H54 (cell line): Measurements from ENCODE around the gene HOXD9.

Source experiments
- DNase-seq: peaks from one replicate; pipeline ENCODE4 v3.0.0; 2011; ENCODE audit warnings: low spot score, mixed read lengths; ENCODE audit not compliant: insufficient read length
- FAIRE-seq: peaks from 3 replicates; lab custom pipeline; 2011; peaks lifted over from hg19 to GRCh38; lab: Jason Lieb, UNC
- POLR2A ChIP-seq: IDR thresholded peaks from 2 replicates; pipeline ENCODE4 v1.6.1; 2011; ENCODE audit warnings: low read depth, mild to moderate bottlenecking, low read length

The HOXD9 gene

GRCh38 chr2:176099159-176099727 is 23.3 kb upstream of the HOXD9 start:
- TF ChIP-seq POLR2A: no peak
- DNase-seq (no peak), FAIRE-seq (no peak)

- FAIRE-seq: no peak
- no peak for TF ChIP-seq POLR2A
Measured at GRCh38 chr2:176099728-176100546, 22.6 kb upstream of the HOXD9 start, which contains the start of gene HOXD12. HOXD12 (plus strand) TSS chr2:176099795; CDS start chr2:176099802, 7 bp downstream.

GRCh38 chr2:176100547-176101140 is 21.9 kb upstream of the HOXD9 start:
- TF ChIP-seq POLR2A: no peak
- FAIRE-seq (no peak), DNase-seq (no peak)

More at GRCh38 chr2:176099728-176100546, 22.6 kb upstream of the HOXD9 start, which contains the start of gene HOXD12:
- no peak for DNase-seq

GRCh38 chr2:176101216-176101830 is 21.2 kb upstream of the HOXD9 start:
- FAIRE-seq (no peak), DNase-seq (no peak)
- no peak for TF ChIP-seq POLR2A

- DNase-seq (no peak), FAIRE-seq (no peak)
- no peak for TF ChIP-seq POLR2A
Measured at GRCh38 chr2:176101842-176102241, 20.7 kb upstream of the HOXD9 start.

- no peak for TF ChIP-seq POLR2A
- FAIRE-seq (no peak), DNase-seq (no peak)
Measured at GRCh38 chr2:176102309-176102866, 20.1 kb upstream of the HOXD9 start.

- FAIRE-seq (no peak), DNase-seq (no peak)
- no peak for TF ChIP-seq POLR2A
Measured at GRCh38 chr2:176103194-176103593, 19.3 kb upstream of the HOXD9 start.

- TF ChIP-seq POLR2A: 0 out of 2 replicates have a peak, but pooled peaks have one; percentile 17
- no peak for FAIRE-seq
- DNase-seq: no peak
Measured at GRCh38 chr2:176103742-176104315, 18.7 kb upstream of the HOXD9 start.

- TF ChIP-seq POLR2A: peak; percentile 76
- peak; percentile 92 for DNase-seq
- peak; percentile 52 for FAIRE-seq
Measured at GRCh38 chr2:176104316-176105077, 18.0 kb upstream of the HOXD9 start.

- DNase-seq: peak; percentile 69
- FAIRE-seq: no peak
- peak; percentile 59 for TF ChIP-seq POLR2A
Measured at GRCh38 chr2:176105078-176105729, 17.3 kb upstream of the HOXD9 start.

- TF ChIP-seq POLR2A: no peak
- FAIRE-seq (no peak), DNase-seq (no peak)
Measured at GRCh38 chr2:176105730-176106580, 16.6 kb upstream of the HOXD9 start.
